GM12892 (cell line): ENCODE measurements around the gene GPR39.

Experiments used
- DNase-seq: peaks from one replicate; pipeline ENCODE4 v3.0.0; 2011; ENCODE audit not compliant: insufficient read length
- FAIRE-seq: peaks from 2 replicates; lab custom pipeline; 2011; peaks lifted over from hg19 to GRCh38; lab: Jason Lieb, UNC
- POLR2A ChIP-seq: IDR thresholded peaks from 2 replicates; pipeline ENCODE4 v1.6.1; 2011; ENCODE audit warnings: low read depth, low read length, control low read depth
- POLR2AphosphoS5 ChIP-seq: IDR thresholded peaks from 2 replicates; pipeline ENCODE4 v1.6.1; 2011; ENCODE audit warnings: low read depth, low read length, control low read depth
- TAF1 ChIP-seq: IDR thresholded peaks from 2 replicates; pipeline ENCODE4 v1.6.1; 2011; ENCODE audit warnings: low read depth, mild to moderate bottlenecking, control low read depth, low read length, borderline replicate concordance

The GPR39 gene

GRCh38 chr2:132462236-132462635, 45.6 kb downstream of the GPR39 start:
- no peak for FAIRE-seq
- DNase-seq = no peak
- TF ChIP-seq POLR2AphosphoS5 (no peak), POLR2A (no peak), TAF1 (no peak)

GRCh38 chr2:132463719-132464118, 47.1 kb downstream of the GPR39 start:
- DNase-seq (no peak), FAIRE-seq (no peak)
- no peak for TF ChIP-seq POLR2AphosphoS5
- no peak for TF ChIP-seq POLR2A
- TF ChIP-seq TAF1 = no peak

- no peak for FAIRE-seq
- no peak for DNase-seq
- TF ChIP-seq POLR2A (no peak), POLR2AphosphoS5 (no peak), TAF1 (no peak)
These were observed 49.3 kb downstream of the GPR39 start for GRCh38 chr2:132465917-132466316.

- FAIRE-seq (no peak), DNase-seq (no peak)
- TF ChIP-seq POLR2A (no peak), TAF1 (no peak), POLR2AphosphoS5 (no peak)
These were observed 49.9 kb downstream of the GPR39 start for GRCh38 chr2:132466428-132467028.

- no peak for FAIRE-seq
- TF ChIP-seq POLR2A (no peak), POLR2AphosphoS5 (no peak), TAF1 (no peak)
- DNase-seq = no peak
These were observed 52.4 kb downstream of the GPR39 start for GRCh38 chr2:132468821-132469675.

GRCh38 chr2:132470746-132471145, 54.1 kb downstream of the GPR39 start:
- FAIRE-seq = no peak
- no peak for TF ChIP-seq POLR2AphosphoS5
- no peak for TF ChIP-seq POLR2A
- TF ChIP-seq TAF1 = no peak
- DNase-seq = no peak

GRCh38 chr2:132473174-132473883, 56.7 kb downstream of the GPR39 start:
- TF ChIP-seq TAF1 (no peak), POLR2A (no peak), POLR2AphosphoS5 (no peak)
- FAIRE-seq (no peak), DNase-seq (no peak)

GRCh38 chr2:132475615-132476014, 59.0 kb downstream of the GPR39 start:
- TF ChIP-seq TAF1 = no peak
- no peak for TF ChIP-seq POLR2AphosphoS5
- no peak for TF ChIP-seq POLR2A
- DNase-seq (no peak), FAIRE-seq (no peak)

- no peak for FAIRE-seq
These were observed 60.8 kb downstream of the GPR39 start for GRCh38 chr2:132477436-132477835.

GRCh38 chr2:132477962-132478361, 61.4 kb downstream of the GPR39 start:
- DNase-seq (no peak), FAIRE-seq (no peak)
- TF ChIP-seq TAF1 = no peak
- no peak for TF ChIP-seq POLR2AphosphoS5
- no peak for TF ChIP-seq POLR2A

More at GRCh38 chr2:132477436-132477835, 60.8 kb downstream of the GPR39 start:
- TF ChIP-seq POLR2AphosphoS5 = no peak
- no peak for TF ChIP-seq POLR2A
- no peak for TF ChIP-seq TAF1
- DNase-seq = no peak

GRCh38 chr2:132478461-132479105, 62.0 kb downstream of the GPR39 start:
- no peak for TF ChIP-seq TAF1
- no peak for TF ChIP-seq POLR2A
- TF ChIP-seq POLR2AphosphoS5 = no peak
- FAIRE-seq (no peak), DNase-seq (no peak)
